IMR-90 (cell line): Measurements from ENCODE around the gene SETD6. TPM values are rescaled to one million over a fixed set of nuclear protein-coding genes. Genes with fewer than 3 reads are reported as not detected.

ENCODE experiments used
- ATAC-seq: fragments of 200-7000 bp; cut with Tn5 transposase; 2 replicates; pipeline ENCODE4 v1.9.1; 2020; ENCODE audit warnings: low read depth, mild to moderate bottlenecking, moderate library complexity
- BruUV-seq: library from RNA; stranded (reverse); fragments of 400-500 nt; replicated peaks from 2 replicates; lab custom pipeline; 2021; lab: Mats Ljungman, UMichigan
- CTCF ChIA-PET: fragments of 300-600 bp; formaldehyde crosslinking; extraction: SDS; loops from one replicate; lab custom pipeline; 2021; ENCODE audit warnings: antibody characterized with exemption; lab: Yijun Ruan, JAX
- POLR2A ChIA-PET: fragments of 300-600 bp; sonication (Branson Sonifier 250); formaldehyde crosslinking; loops from one replicate; lab custom pipeline; 2022; ENCODE audit warnings: antibody characterized with exemption; ENCODE audit not compliant: unreplicated experiment; lab: Charles Lee
- DNase-seq: peaks from one replicate; pipeline ENCODE4 v3.0.0; 2013
- H2AFZ ChIP-seq: replicated peaks from 2 replicates; pipeline ENCODE3; 2013; ENCODE audit warnings: low read length, mild to moderate bottlenecking; ENCODE audit not compliant: poor library complexity
- H2AK5ac ChIP-seq: 2 replicates; pipeline ENCODE4 v1.6.1; 2013; ENCODE audit warnings: low read depth, low read length, inconsistent platforms
- H2AK9ac ChIP-seq: replicated peaks from 2 replicates; pipeline ENCODE3; 2013; ENCODE audit warnings: mild to moderate bottlenecking, low read depth, low read length, moderate library complexity; ENCODE audit not compliant: poor library complexity
- H2BK120ac ChIP-seq: 2 replicates; pipeline ENCODE4 v1.6.1; 2013; ENCODE audit warnings: low read depth, low read length, inconsistent platforms
- H2BK15ac ChIP-seq: 3 replicates; pipeline ENCODE4 v1.6.1; 2013; ENCODE audit warnings: low read depth, low read length, inconsistent platforms
- H2BK20ac ChIP-seq: 2 replicates; pipeline ENCODE4 v1.6.1; 2013; ENCODE audit warnings: low read depth, mild to moderate bottlenecking, inconsistent platforms, low read length, moderate library complexity
- H2BK5ac ChIP-seq: 2 replicates; pipeline ENCODE4 v1.6.1; 2013; ENCODE audit warnings: mild to moderate bottlenecking, low read depth, low read length, inconsistent platforms; ENCODE audit not compliant: poor library complexity, severe bottlenecking
- H3K14ac ChIP-seq: replicated peaks from 2 replicates; pipeline ENCODE4 v1.6.1; 2013; ENCODE audit warnings: low read depth, low read length, inconsistent platforms
- H3K18ac ChIP-seq: 2 replicates; pipeline ENCODE4 v1.6.1; 2013; ENCODE audit warnings: low read depth, low read length, control low read depth
- H3K23ac ChIP-seq: 2 replicates; pipeline ENCODE4 v1.6.1; 2013; ENCODE audit warnings: low read depth, low read length, inconsistent platforms
- H3K27ac ChIP-seq: 2 replicates; pipeline ENCODE4 v1.5.1; 2013; ENCODE audit warnings: mild to moderate bottlenecking, control low read depth, low read length; ENCODE audit not compliant: insufficient read depth
- H3K27me3 ChIP-seq: 2 replicates; pipeline ENCODE4 v1.6.1; 2013; ENCODE audit warnings: low read length; ENCODE audit not compliant: control insufficient read depth, insufficient read depth
- H3K36me3 ChIP-seq: 2 replicates; pipeline ENCODE4 v1.6.1; 2013; ENCODE audit warnings: low read length, mixed read lengths; ENCODE audit not compliant: control insufficient read depth, insufficient read depth
- H3K4ac ChIP-seq: 2 replicates; pipeline ENCODE4 v1.6.1; 2013; ENCODE audit warnings: low read depth, low read length, inconsistent platforms
- H3K4me1 ChIP-seq: 2 replicates; pipeline ENCODE4 v1.6.1; 2013; ENCODE audit warnings: low read length, mixed read lengths; ENCODE audit not compliant: control insufficient read depth, insufficient read depth
- H3K4me2 ChIP-seq: 2 replicates; pipeline ENCODE4 v1.6.1; 2013; ENCODE audit warnings: low read depth, mild to moderate bottlenecking, control low read depth, low read length, moderate library complexity
- H3K4me3 ChIP-seq: 2 replicates; pipeline ENCODE4 v1.5.1; 2013; ENCODE audit warnings: low read depth, mild to moderate bottlenecking, control low read depth, low read length, moderate library complexity; ENCODE audit not compliant: insufficient read depth
- H3K56ac ChIP-seq: 2 replicates; pipeline ENCODE4 v1.6.1; 2013; ENCODE audit warnings: low read length, inconsistent platforms; ENCODE audit not compliant: insufficient read depth; ENCODE audit errors: extremely low read depth
- H3K79me1 ChIP-seq, 2 experiments: 2 replicates each; pipeline ENCODE4 v1.6.1; 2013; ENCODE audit warnings: low read length in 2 of 2, inconsistent platforms in 1 of 2, low read depth in 1 of 2
- H3K9ac ChIP-seq: 2 replicates; pipeline ENCODE4 v1.6.1; 2013; ENCODE audit warnings: low read depth, low read length, control low read depth
- H3K9me1 ChIP-seq: 2 replicates; pipeline ENCODE4 v1.6.1; 2013; ENCODE audit warnings: low read length, inconsistent platforms; ENCODE audit not compliant: insufficient read depth
- H3K9me3 ChIP-seq: 2 replicates; pipeline ENCODE4 v1.6.1; 2013; ENCODE audit warnings: low read length; ENCODE audit not compliant: control insufficient read depth, insufficient read depth
- H4K20me1 ChIP-seq: 2 replicates; pipeline ENCODE4 v1.6.1; 2013; ENCODE audit warnings: low read length, inconsistent platforms; ENCODE audit not compliant: insufficient read depth
- H4K5ac ChIP-seq: 2 replicates; pipeline ENCODE4 v1.6.1; 2013; ENCODE audit warnings: mild to moderate bottlenecking, low read depth, low read length, control low read depth
- H4K8ac ChIP-seq, 2 experiments: 2 replicates each; pipeline ENCODE4 v1.6.1; 2013; ENCODE audit warnings: low read depth in 2 of 2, low read length in 2 of 2, control low read depth in 1 of 2, inconsistent platforms in 1 of 2
- H4K91ac ChIP-seq: 2 replicates; pipeline ENCODE4 v1.6.1; 2013; ENCODE audit warnings: low read depth, low read length, inconsistent platforms; ENCODE audit not compliant: insufficient read depth
- BHLHE40 ChIP-seq: fragments of 150-350 bp; IDR thresholded peaks from 2 replicates; pipeline ENCODE4 v1.6.1; 2016; ENCODE audit warnings: mild to moderate bottlenecking, low read depth, low read length
- CEBPB ChIP-seq: IDR thresholded peaks from 2 replicates; pipeline ENCODE4 v1.6.1; 2012; ENCODE audit warnings: low read depth, low read length, improper control_type of control experiment
- CHD1 ChIP-seq: IDR thresholded peaks from 2 replicates; pipeline ENCODE4 v1.6.1; 2012; ENCODE audit warnings: low read depth, low read length, improper control_type of control experiment
- CTCF ChIP-seq: conservative IDR thresholded peaks from 2 replicates; pipeline ENCODE4 v1.5.1; 2012; ENCODE audit warnings: mild to moderate bottlenecking, low read depth, low read length, improper control_type of control experiment
- ELK1 ChIP-seq: fragments of 150-350 bp; IDR thresholded peaks from 2 replicates; pipeline ENCODE4 v1.6.1; 2016; ENCODE audit warnings: low read depth, mild to moderate bottlenecking, low read length, moderate library complexity, borderline replicate concordance
- FOS ChIP-seq: fragments of 150-350 bp; IDR thresholded peaks from 2 replicates; pipeline ENCODE4 v1.6.1; 2016; ENCODE audit warnings: low read depth, low read length
- MAFK ChIP-seq: IDR thresholded peaks from 2 replicates; pipeline ENCODE4 v1.6.1; 2012; ENCODE audit warnings: low read depth, low read length, improper control_type of control experiment
- MAZ ChIP-seq: IDR thresholded peaks from 2 replicates; pipeline ENCODE4 v1.6.1; 2012; ENCODE audit warnings: low read depth, mild to moderate bottlenecking, low read length, improper control_type of control experiment, moderate library complexity, borderline replicate concordance
- MXI1 ChIP-seq: IDR thresholded peaks from 2 replicates; pipeline ENCODE4 v1.6.1; 2012; ENCODE audit warnings: low read depth, mild to moderate bottlenecking, low read length, moderate library complexity, borderline replicate concordance
- NFE2L2 ChIP-seq: fragments of 150-350 bp; IDR thresholded peaks from 2 replicates; pipeline ENCODE4 v1.6.1; 2016; ENCODE audit warnings: low read depth, mild to moderate bottlenecking, low read length
- POLR2A ChIP-seq: IDR thresholded peaks from 2 replicates; pipeline ENCODE4 v1.6.1; 2012; ENCODE audit warnings: mild to moderate bottlenecking, low read depth, low read length
- RAD21 ChIP-seq: IDR thresholded peaks from 2 replicates; pipeline ENCODE4 v1.6.1; 2012; ENCODE audit warnings: low read length, improper control_type of control experiment
- RCOR1 ChIP-seq: IDR thresholded peaks from 2 replicates; pipeline ENCODE4 v1.6.1; 2012; ENCODE audit warnings: mild to moderate bottlenecking, low read length, improper control_type of control experiment; ENCODE audit not compliant: insufficient replicate concordance
- RFX5 ChIP-seq: IDR thresholded peaks from 2 replicates; pipeline ENCODE4 v1.8.0; 2012; ENCODE audit warnings: low read depth, mild to moderate bottlenecking, low read length, moderate library complexity
- SMC3 ChIP-seq: fragments of 150-350 bp; IDR thresholded peaks from 2 replicates; pipeline ENCODE4 v1.6.1; 2016; ENCODE audit warnings: low read depth, mild to moderate bottlenecking, antibody characterized with exemption, low read length, moderate library complexity
- WGBS, 2 experiments: methylation state at CpG; one replicate each; pipeline versions ENCODE4 v1.1.5 to v1.1.7; 2013; ENCODE audit warnings: missing lambda C conversion rate in 2 of 2; ENCODE audit not compliant: insufficient read length in 1 of 2; ENCODE audit errors: extremely low coverage in 2 of 2; 5-methylcytosine and 5-hydroxymethylcytosine counted together
- dilution Hi-C: fragments of 300-500 bp; cut with HindIII; formaldehyde crosslinking; loops from one replicate; pipeline ENCODE4 v1.14.3; 2018; ENCODE audit warnings: low sequenced_read_pairs; ENCODE audit not compliant: unreplicated experiment
- in situ Hi-C: fragments of 300-500 bp; cut with MboI; formaldehyde crosslinking; loops from 3 replicates; pipeline ENCODE4 v1.14.3; 2019; ENCODE audit warnings: low sequenced_read_pairs, inconsistent platforms, mixed read lengths
- intact Hi-C: fragments of 100-400 bp; cut with micrococcal nuclease; formaldehyde crosslinking; loops from 2 replicates; pipeline ENCODE4 v1.10.0; 2022
- polyA plus RNA-seq, 3 experiments: library from polyadenylated mRNA; depleted of rRNA; stranded (reverse); fragments of >200 nt; gene quantifications; 2 replicates each; pipeline ENCODE4 v1.2.3, GENCODE V29; 2012; ENCODE audit warnings: low replicate concordance in 1 of 3
- total RNA-seq: library from RNA; depleted of rRNA; stranded (reverse); fragments of >200 nt; gene quantifications from 2 replicates; pipeline ENCODE4 v1.2.3, GENCODE V29; 2012

The SETD6 gene
- total and polyA plus RNA-seq, 2 of the 4 experiments (the other 2 are of a cell fraction), result 3.2 to 6.4 TPM

- in situ Hi-C loops, result no loop called here
- Histone ChIP-seq H4K5ac (no peak overlapping the region), H3K18ac (no peak overlapping the region), H3K4me3 (no peak overlapping the region), H4K8ac (no peak overlapping the region), H3K4me2 (no peak overlapping the region), H4K91ac (no peak overlapping the region), H2BK20ac (no peak overlapping the region), H4K20me1 (no peaks in the 10 kb centered on the region), H3K4me1 (no peaks in the 10 kb centered on the region), H2BK120ac (no peak overlapping the region), H3K27me3 (peaks cover 72% of the 10 kb centered on the region), H3K14ac (no peak overlapping the region), H3K36me3 (no peaks in the 10 kb centered on the region), H3K9ac (no peak overlapping the region), H2AFZ (no peak overlapping the region), H2BK5ac (no peak overlapping the region), H3K56ac (no peak overlapping the region), H3K9me3 (no peaks in the 10 kb centered on the region), H2AK5ac (no peak overlapping the region), H3K79me1 (no peaks in the 10 kb centered on the region), H2BK15ac (no peak overlapping the region), H3K23ac (no peak overlapping the region), H3K27ac (no peak overlapping the region), H3K9me1 (no peaks in the 10 kb centered on the region), H3K4ac (no peak overlapping the region), H2AK9ac (no peak overlapping the region)
- DNase-seq (no peak), ATAC-seq (no peak)
- dilution Hi-C loops, result no loop called here
- POLR2A ChIA-PET, result no interaction called here
- TF ChIP-seq RFX5 (no peak), MAFK (no peak), MXI1 (no peak), NFE2L2 (no peak), FOS (no peak), RAD21 (no peak), CEBPB (no peak), CHD1 (no peak), POLR2A (no peak), MAZ (no peak), SMC3 (no peak), BHLHE40 (no peak), CTCF (no peak), RCOR1 (no peak), ELK1 (no peak)
- no TSS peak for BruUV-seq
- WGBS, 2 experiments, result no CpG with 5 or more reads among the region's 3 CpGs
- CTCF ChIA-PET, result interaction anchor here (1.0 kb wide), 1 partner anchor 127 kb away, joined by 3 read pairs; no protein-coding TSS in a partner anchor
- intact Hi-C loops, result no loop called here
These were observed 48.9 kb upstream of the SETD6 start for GRCh38 chr16:58466396-58466795.
